CD4-positive, alpha-beta memory T cell (primary cell): Measurements from ENCODE around the gene OR4D1. TPM values are rescaled to one million over a fixed set of nuclear protein-coding genes. Genes with fewer than 3 reads are reported as not detected.
A peak's percentile ranks its signal among the peaks of the same experiment; 100 is the strongest.

Source experiments
- CTCF ChIA-PET: fragments of 350-600 bp; sonication (Branson Sonifier 250); formaldehyde crosslinking; loops from one replicate; lab custom pipeline; 2021; ENCODE audit warnings: inconsistent platforms; ENCODE audit not compliant: partially characterized antibody; lab: Charles Lee
- POLR2A ChIA-PET: fragments of 350-600 bp; sonication (Branson Sonifier 250); formaldehyde crosslinking; loops from one replicate; lab custom pipeline; 2021; ENCODE audit not compliant: partially characterized antibody; lab: Charles Lee
- DNase-seq, 5 donors: peaks; one replicate each; pipeline versions ENCODE4 v3.0.0 to v3.0.0-alpha.2; 2020 to 2022; ENCODE audit warnings: mixed read lengths in 1 of 5
- H3K27ac ChIP-seq: one replicate; pipeline ENCODE4 v1.7.0; 2013; ENCODE audit warnings: low read depth, low read length
- H3K27me3 ChIP-seq: 2 replicates; pipeline ENCODE4 v1.7.0; 2013; ENCODE audit warnings: mild to moderate bottlenecking, low read length, moderate library complexity; ENCODE audit not compliant: insufficient read depth
- H3K36me3 ChIP-seq: 2 replicates; pipeline ENCODE4 v1.7.0; 2013; ENCODE audit warnings: mild to moderate bottlenecking, low read length, moderate library complexity; ENCODE audit not compliant: insufficient read depth
- H3K4me1 ChIP-seq: 2 replicates; pipeline ENCODE4 v1.7.0; 2013; ENCODE audit warnings: mild to moderate bottlenecking, low read length, moderate library complexity; ENCODE audit not compliant: insufficient read depth
- H3K4me3 ChIP-seq, 2 donors: one replicate each; pipeline ENCODE4 v1.7.0; 2013; ENCODE audit warnings: low read length in 2 of 2, mild to moderate bottlenecking in 1 of 2
- H3K9me3 ChIP-seq, 2 donors: one replicate each; pipeline ENCODE4 v1.7.0; 2013; ENCODE audit warnings: low read length in 2 of 2, control low read depth in 1 of 2; ENCODE audit not compliant: control insufficient read depth in 1 of 2
- H3K27ac Mint-ChIP-seq, 7 donors: one replicate each; pipeline ENCODE4 v1.8.0; 2020 to 2021; ENCODE audit warnings: mixed read lengths in 7 of 7, mild to moderate bottlenecking in 6 of 7, inconsistent platforms in 3 of 7, moderate library complexity in 3 of 7
- H3K27me3 Mint-ChIP-seq, 2 donors: one replicate each; pipeline ENCODE4 v1.8.0; 2020 to 2021; ENCODE audit warnings: mixed read lengths in 2 of 2
- H3K36me3 Mint-ChIP-seq, 2 donors: one replicate each; pipeline ENCODE4 v1.8.0; 2020 to 2021; ENCODE audit warnings: mixed read lengths in 2 of 2, inconsistent platforms in 1 of 2, mild to moderate bottlenecking in 1 of 2
- H3K4me1 Mint-ChIP-seq, 4 donors: one replicate each; pipeline ENCODE4 v1.8.0; 2020 to 2021; ENCODE audit warnings: mixed read lengths in 4 of 4, mild to moderate bottlenecking in 1 of 4
- H3K4me3 Mint-ChIP-seq, 8 donors: one replicate each; pipeline ENCODE4 v1.8.0; 2020 to 2021; ENCODE audit warnings: mixed read lengths in 8 of 8, mild to moderate bottlenecking in 7 of 8, moderate library complexity in 6 of 8, inconsistent platforms in 3 of 8
- H3K9me3 Mint-ChIP-seq, 8 donors: one replicate each; pipeline ENCODE4 v1.8.0; 2020 to 2021; ENCODE audit warnings: mixed read lengths in 8 of 8, mild to moderate bottlenecking in 5 of 8, inconsistent platforms in 3 of 8, moderate library complexity in 1 of 8
- intact Hi-C: fragments of 100-400 bp; cut with micrococcal nuclease; formaldehyde crosslinking; loops from one replicate; pipeline ENCODE4 v1.15.1; 2023
- polyA plus RNA-seq, 2 donors: library from polyadenylated mRNA; unstranded; fragments of 300-500 nt; fragmentation: Illumina TruSeq; gene quantifications; one replicate each; pipeline ENCODE4 v1.2.3, GENCODE V29; 2021
- total RNA-seq, 2 experiments: library from RNA; stranded (reverse); gene quantifications; one replicate each; pipeline ENCODE4 v1.2.3, GENCODE V29; 2021

Gene OR4D1
- total and polyA plus RNA-seq, 4 experiments from 2014 or later, result 1.9 to 2.2 (median 2.0) TPM

- Mint-ChIP-seq H3K36me3 (no peaks in the 10 kb centered on the region), H3K27me3 (peaks cover 2 to 12% of the 10 kb centered on the region in 2 donors), H3K27ac (no peak overlapping the region), H3K9me3 (peaks cover 0 to 1% (median 0%) of the 10 kb centered on the region in 8 donors), H3K4me1 (peaks cover 2 to 6% (median 4%) of the 10 kb centered on the region in 4 donors), H3K4me3 (no peak overlapping the region)
- CTCF ChIA-PET, result interaction anchor here (0.9 kb wide), 1 partner anchor 12 kb away, joined by 4 read pairs; no protein-coding TSS in a partner anchor
- DNase-seq, result no peak
- no peak overlapping the region for H3K27ac ChIP-seq
- intact Hi-C loops, result no loop called here
- H3K9me3 ChIP-seq, result no peaks in the 10 kb centered on the region
- POLR2A ChIA-PET, result no interaction called here
- peaks cover 3% of the 10 kb centered on the region for H3K4me1 ChIP-seq
- no peaks in the 10 kb centered on the region for H3K36me3 ChIP-seq
- no peak overlapping the region for H3K4me3 ChIP-seq
- H3K27me3 ChIP-seq, result peaks cover 4% of the 10 kb centered on the region
Measured at GRCh38 chr17:58187675-58188074, 39.5 kb downstream of the OR4D1 start.

DNA sequence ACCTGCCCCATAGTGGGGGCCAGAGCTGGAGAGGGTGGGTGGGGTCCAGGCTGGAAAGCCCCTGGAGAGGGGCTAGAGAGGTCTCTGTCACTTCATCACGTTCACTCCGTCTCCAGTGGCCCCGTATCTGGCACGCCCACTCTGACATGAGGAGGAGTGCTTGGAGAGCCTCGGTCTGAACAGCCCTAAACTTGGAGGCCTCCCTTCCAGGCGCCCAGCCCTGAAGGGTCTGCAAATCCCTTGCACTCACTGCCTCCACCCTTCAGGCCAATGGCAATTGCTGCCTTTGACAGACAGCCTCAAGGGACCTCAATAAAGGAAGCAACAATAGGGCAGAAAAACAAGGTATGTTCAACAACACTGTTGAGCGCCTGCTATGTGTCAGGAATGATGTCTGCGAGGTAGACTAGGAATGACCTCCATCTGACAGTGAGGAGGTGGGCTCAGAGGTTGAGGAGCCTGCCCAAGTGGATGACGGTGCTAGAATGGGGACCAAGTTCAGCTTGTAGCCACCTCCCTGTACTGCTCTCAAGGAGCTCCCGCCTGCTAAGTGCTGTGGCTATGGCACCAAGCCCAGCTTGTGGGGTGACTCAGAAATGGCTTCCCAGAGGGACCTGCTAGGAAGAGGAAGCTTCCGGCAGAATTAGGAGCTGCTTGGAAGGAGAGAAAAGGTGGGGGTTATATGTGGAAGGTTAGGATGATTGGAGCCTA is 41.4 kb downstream of the OR4D1 start:
- Histone ChIP-seq H3K27ac (no peak overlapping the region), H3K4me3 (no peak overlapping the region), H3K4me1 (peaks cover 3% of the 10 kb centered on the region), H3K9me3 (no peaks in the 10 kb centered on the region), H3K27me3 (peaks cover 4% of the 10 kb centered on the region), H3K36me3 (no peaks in the 10 kb centered on the region)
- H3K36me3 Mint-ChIP-seq, result no peaks in the 10 kb centered on the region
- no peak for DNase-seq
- ChIA-PET POLR2A (no interaction called here), CTCF (interaction anchor here (2.7 kb wide), 1 partner anchor 11 kb away, joined by 17 read pairs; no protein-coding TSS in a partner anchor)
- H3K27me3 Mint-ChIP-seq, result peaks cover 2 to 12% of the 10 kb centered on the region in 2 donors
- intact Hi-C loops, result no loop called here
- peaks cover 0 to 1% (median 0%) of the 10 kb centered on the region in 8 donors for H3K9me3 Mint-ChIP-seq
- H3K27ac Mint-ChIP-seq, result no peak overlapping the region
- peaks cover 2 to 6% (median 4%) of the 10 kb centered on the region in 4 donors for H3K4me1 Mint-ChIP-seq
- no peak overlapping the region for H3K4me3 Mint-ChIP-seq

GRCh38 chr17:58191241-58191896 is 43.2 kb downstream of the OR4D1 start:
- intact Hi-C loops, result no loop called here
- no peaks in the 10 kb centered on the region for H3K4me1 ChIP-seq
- H3K9me3 Mint-ChIP-seq, result no peaks in the 10 kb centered on the region
- peak overlapping the region in 1 of 7 donors; percentile 19 for H3K27ac Mint-ChIP-seq
- no peaks in the 10 kb centered on the region for H3K36me3 ChIP-seq
- DNase-seq, result no peak
- no peak overlapping the region for H3K4me3 Mint-ChIP-seq
- no peak overlapping the region for H3K27ac ChIP-seq
- ChIA-PET POLR2A (no interaction called here), CTCF (interaction anchor here (0.7 to 2.7 kb wide), 4 partner anchors 9 to 814 kb away, joined by 3 to 17 read pairs (median 4); no protein-coding TSS in a partner anchor)
- H3K4me1 Mint-ChIP-seq, result no peaks in the 10 kb centered on the region
- H3K4me3 ChIP-seq, result no peak overlapping the region
- H3K27me3 ChIP-seq, result peaks cover 4% of the 10 kb centered on the region
- peaks cover 2 to 14% of the 10 kb centered on the region in 2 donors for H3K27me3 Mint-ChIP-seq
- H3K9me3 ChIP-seq, result no peaks in the 10 kb centered on the region
- no peaks in the 10 kb centered on the region for H3K36me3 Mint-ChIP-seq

GRCh38 chr17:58192612-58193011 is 44.4 kb downstream of the OR4D1 start, which contains the start of gene EPX:
Gene EPX, plus strand, starts transcription at chr17:58192726. Its CDS starts 121 bp downstream, at chr17:58192847.
- DNase-seq, result no peak
- Histone ChIP-seq H3K4me1 (no peaks in the 10 kb centered on the region), H3K36me3 (no peaks in the 10 kb centered on the region), H3K27me3 (peaks cover 4% of the 10 kb centered on the region), H3K9me3 (no peaks in the 10 kb centered on the region), H3K27ac (no peak within 1 kb of the TSS), H3K4me3 (no peak within 1 kb of the TSS)
- Mint-ChIP-seq H3K4me1 (no peaks in the 10 kb centered on the region), H3K36me3 (no peaks in the 10 kb centered on the region), H3K27me3 (peaks cover 5 to 15% of the 10 kb centered on the region in 2 donors), H3K4me3 (no peak within 1 kb of the TSS), H3K9me3 (no peaks in the 10 kb centered on the region), H3K27ac (no peak within 1 kb of the TSS)
- ChIA-PET POLR2A (no interaction called here), CTCF (interaction anchor here (1.2 kb wide), 1 partner anchor 57 kb away, joined by 4 read pairs; no protein-coding TSS in a partner anchor)
- intact Hi-C loops, result no loop called here

GRCh38 chr17:58193641-58194255 is 45.6 kb downstream of the OR4D1 start:
- no peaks in the 10 kb centered on the region for H3K9me3 Mint-ChIP-seq
- ChIA-PET CTCF (interaction anchor here (1.3 kb wide), 1 partner anchor 8 kb away, joined by 3 read pairs; no protein-coding TSS in a partner anchor), POLR2A (no interaction called here)
- intact Hi-C loops, result no loop called here
- no peak overlapping the region for H3K27ac ChIP-seq
- H3K4me1 ChIP-seq, result no peaks in the 10 kb centered on the region
- DNase-seq, result no peak
- H3K27ac Mint-ChIP-seq, result no peak overlapping the region
- H3K4me1 Mint-ChIP-seq, result no peaks in the 10 kb centered on the region
- no peaks in the 10 kb centered on the region for H3K9me3 ChIP-seq
- H3K27me3 ChIP-seq, result peaks cover 4% of the 10 kb centered on the region
- no peaks in the 10 kb centered on the region for H3K36me3 ChIP-seq
- no peak overlapping the region for H3K4me3 ChIP-seq
- H3K36me3 Mint-ChIP-seq, result no peaks in the 10 kb centered on the region
- H3K4me3 Mint-ChIP-seq, result no peak overlapping the region
- H3K27me3 Mint-ChIP-seq, result peaks cover 12 to 19% of the 10 kb centered on the region in 2 donors

GRCh38 chr17:58195518-58196123 is 47.4 kb downstream of the OR4D1 start:
- no peaks in the 10 kb centered on the region for H3K27me3 ChIP-seq
- H3K27me3 Mint-ChIP-seq, result peaks cover 12 to 19% of the 10 kb centered on the region in 2 donors

More at GRCh38 chr17:58195518-58196123, 47.4 kb downstream of the OR4D1 start:
- intact Hi-C loops, result no loop called here
- no peak for DNase-seq
- Mint-ChIP-seq H3K4me1 (peaks cover 0 to 5% (median 1%) of the 10 kb centered on the region in 4 donors), H3K4me3 (no peak overlapping the region), H3K36me3 (no peaks in the 10 kb centered on the region), H3K9me3 (peaks cover 0 to 2% (median 0%) of the 10 kb centered on the region in 8 donors), H3K27ac (no peak overlapping the region)
- CTCF ChIA-PET, result interaction anchor here (0.7 kb wide), 2 partner anchors 54 to 986 kb away, joined by 3 to 4 read pairs; no protein-coding TSS in a partner anchor
- Histone ChIP-seq H3K4me3 (no peak overlapping the region), H3K36me3 (no peaks in the 10 kb centered on the region), H3K4me1 (no peaks in the 10 kb centered on the region), H3K27ac (no peak overlapping the region), H3K9me3 (no peaks in the 10 kb centered on the region)
- POLR2A ChIA-PET, result no interaction called here
